HepG2 (cell line): ENCODE measurements around the gene RDH16. TPM values are rescaled to one million over a fixed set of nuclear protein-coding genes. Genes with fewer than 3 reads are reported as not detected.
"Not testable (repeated sequence)": the region's sequence is repeated elsewhere in the genome, so short reads cannot be mapped to it uniquely, and the experiment has no call there.

Source experiments
- ATAC-seq: fragments of 200-7000 bp; cut with Tn5 transposase; 3 replicates; pipeline ENCODE4 v1.9.1; 2020; ENCODE audit warnings: mild to moderate bottlenecking, moderate library complexity
- BruUV-seq: library from RNA; stranded (reverse); fragments of 400-500 nt; replicated peaks from 2 replicates; lab custom pipeline; 2021; lab: Mats Ljungman, UMichigan
- CTCF ChIA-PET: fragments of 300-600 bp; formaldehyde crosslinking; extraction: SDS; loops from one replicate; lab custom pipeline; 2021; ENCODE audit warnings: low total read pairs, inconsistent platforms, low intra/inter-chr PET ratio; lab: Yijun Ruan, JAX
- POLR2A ChIA-PET: fragments of 350-600 bp; sonication (Branson Sonifier 250); formaldehyde crosslinking; loops from one replicate; lab custom pipeline; 2020; ENCODE audit warnings: antibody characterized with exemption, inconsistent platforms; lab: Yijun Ruan, JAX
- DNase-seq: peaks from one replicate; pipeline ENCODE4 v3.0.0-alpha.2; 2015; ENCODE audit warnings: low spot score
- FAIRE-seq: peaks from 3 replicates; lab custom pipeline; 2011; peaks lifted over from hg19 to GRCh38; lab: Jason Lieb, UNC
- H2AFZ ChIP-seq: one replicate; pipeline ENCODE4 v1.6.1; 2011; ENCODE audit warnings: low read length, inconsistent platforms
- H3K27ac ChIP-seq: fragments of 300-600 bp; 3 replicates; pipeline ENCODE4 v1.8.0; 2011; ENCODE audit warnings: mixed run types, mild to moderate bottlenecking, mixed read lengths, low read length, inconsistent platforms; ENCODE audit not compliant: insufficient read depth; ENCODE audit errors: extremely low read length
- H3K27me3 ChIP-seq, 2 experiments: fragments of 200-600 bp in 1 of 2; 2 replicates in 1 of 2; 3 replicates in 1 of 2; pipeline versions ENCODE4 v1.6.0 to v1.8.0; 2011; ENCODE audit warnings: low read length in 2 of 2, mild to moderate bottlenecking in 2 of 2, moderate library complexity in 2 of 2, inconsistent platforms in 1 of 2; ENCODE audit not compliant: insufficient read depth in 2 of 2, control insufficient read depth in 1 of 2
- H3K36me3 ChIP-seq, 2 experiments: fragments of 200-600 bp in 1 of 2; replicated peaks in 1 of 2; 2 replicates in 1 of 2; 3 replicates in 1 of 2; pipeline versions ENCODE4 v1.5.1 to v1.8.0; 2011; ENCODE audit warnings: low read length in 2 of 2, inconsistent platforms in 1 of 2; ENCODE audit not compliant: insufficient read depth in 2 of 2, control insufficient read depth in 1 of 2
- H3K4me1 ChIP-seq: 2 replicates; pipeline ENCODE4 v1.5.1; 2012; ENCODE audit warnings: low read length, inconsistent platforms; ENCODE audit not compliant: insufficient read depth
- H3K4me2 ChIP-seq: 2 replicates; pipeline ENCODE4 v1.6.0; 2011; ENCODE audit warnings: low read depth, low read length, inconsistent platforms
- H3K4me3 ChIP-seq, 3 experiments: fragments of 200-600 bp in 1 of 3; sonication (generic), shearing (Covaris generic) in 1 of 3; replicated peaks in 1 of 3; 2 replicates each; pipeline ENCODE4 v1.5.1; 2011 to 2016; ENCODE audit warnings: low read length in 3 of 3, inconsistent platforms in 2 of 3, low read depth in 2 of 3, mild to moderate bottlenecking in 2 of 3, control low read depth in 1 of 3, mixed read lengths in 1 of 3; ENCODE audit not compliant: insufficient read depth in 1 of 3
- H3K79me2 ChIP-seq: one replicate; pipeline ENCODE4 v1.6.1; 2011; ENCODE audit warnings: low read length, inconsistent platforms; ENCODE audit not compliant: insufficient read depth
- H3K9ac ChIP-seq: 2 replicates; pipeline ENCODE4 v1.6.0; 2011; ENCODE audit warnings: mild to moderate bottlenecking, low read depth, low read length, inconsistent platforms; ENCODE audit not compliant: insufficient read depth
- H3K9me3 ChIP-seq: 2 replicates; pipeline ENCODE4 v1.5.1; 2012; ENCODE audit warnings: mild to moderate bottlenecking, low read length
- H4K20me1 ChIP-seq: 2 replicates; pipeline ENCODE4 v1.6.0; 2011; ENCODE audit warnings: inconsistent platforms, mild to moderate bottlenecking, low read length, moderate library complexity; ENCODE audit not compliant: insufficient read depth
- E2F2 ChIP-seq: sonication (generic); formaldehyde crosslinking; IDR thresholded peaks from 2 replicates; pipeline ENCODE4 v1.4.0; 2020; ENCODE audit warnings: missing genetic modification reagents, borderline replicate concordance
- EEA1 ChIP-seq: sonication (generic); formaldehyde crosslinking; IDR thresholded peaks from 2 replicates; pipeline ENCODE4 v1.5.1; 2020; ENCODE audit warnings: mild to moderate bottlenecking, missing genetic modification reagents, borderline replicate concordance
- FOSL2 ChIP-seq: sonication (generic); formaldehyde crosslinking; IDR thresholded peaks from 2 replicates; pipeline ENCODE4 v1.4.0; 2020; ENCODE audit warnings: missing genetic modification reagents
- HBP1 ChIP-seq: IDR thresholded peaks from 2 replicates; pipeline ENCODE4 v1.6.1; 2016; ENCODE audit warnings: low read depth, control low read depth
- HOXA9 ChIP-seq: sonication (generic); formaldehyde crosslinking; IDR thresholded peaks from 2 replicates; pipeline ENCODE4 v1.8.1; 2022; ENCODE audit warnings: missing genetic modification reagents, mild to moderate bottlenecking, moderate library complexity, borderline replicate concordance
- THAP11 ChIP-seq: IDR thresholded peaks from 2 replicates; pipeline ENCODE4 v1.6.1; 2016; ENCODE audit warnings: missing biosample characterization, missing genetic modification reagents
- ZNF569 ChIP-seq: sonication (generic); formaldehyde crosslinking; IDR thresholded peaks from 2 replicates; pipeline ENCODE4 v1.5.0; 2020; ENCODE audit warnings: mild to moderate bottlenecking, missing genetic modification reagents, moderate library complexity, borderline replicate concordance
- ZUFSP ChIP-seq: sonication (generic); formaldehyde crosslinking; IDR thresholded peaks from 2 replicates; pipeline ENCODE4 v1.9.0; 2021; ENCODE audit warnings: missing genetic modification reagents, mild to moderate bottlenecking, borderline replicate concordance
- WGBS: methylation state at CpG from one replicate; pipeline ENCODE4 v1.1.6; 2017; ENCODE audit warnings: low lambda C conversion rate; 5-methylcytosine and 5-hydroxymethylcytosine counted together
- in situ Hi-C: cut with HindIII; loops from 2 replicates; pipeline ENCODE4 v1.10.0; 2017; ENCODE audit warnings: low pct_unique_long_range_greater_than_20kb; ENCODE audit not compliant: extremely low pct_ligation_motif_present
- intact Hi-C: fragments of 100-400 bp; cut with micrococcal nuclease; formaldehyde crosslinking; loops from one replicate; pipeline ENCODE4 v1.10.0; 2022; ENCODE audit not compliant: unreplicated experiment
- polyA plus RNA-seq, 8 experiments: library from polyadenylated mRNA; depleted of rRNA in 3 of 8; stranded (reverse) in 7 of 8; unstranded in 1 of 8; fragments of >200 nt; fragmentation: Illumina TruSeq in 4 of 8; extraction: Trizol in 4 of 8; gene quantifications; 2 replicates each; pipeline versions ENCODE4 v1.2.1 to v1.2.3, GENCODE V29; 2011 to 2016; ENCODE audit warnings: low read depth in 4 of 8, missing spikeins in 1 of 8, mixed read lengths in 1 of 8; ENCODE audit not compliant: insufficient read depth in 1 of 8
- total RNA-seq, 5 experiments: library from RNA; depleted of rRNA; stranded (reverse); fragments of >200 nt; fragmentation: Illumina TruSeq; extraction: Trizol; gene quantifications; 2 replicates each; pipeline ENCODE4 v1.2.3, GENCODE V29; 2016; ENCODE audit warnings: low read depth in 1 of 5

Gene RDH16
- total and polyA plus RNA-seq, 2 of the 13 experiments (the other 11 are each of a cell fraction or from before 2014, with no cell fraction given) = 0.05 to 0.13 TPM

GRCh38 chr12:56982578-56983236 is 25.3 kb upstream of the RDH16 start:
- H3K9ac ChIP-seq, ATAC-seq, H3K36me3 ChIP-seq, H3K9me3 ChIP-seq, intact Hi-C loops, CTCF ChIA-PET, H2AFZ ChIP-seq, H3K4me1 ChIP-seq, H3K27me3 ChIP-seq, BruUV-seq, H3K27ac ChIP-seq, H3K79me2 ChIP-seq, FAIRE-seq, H3K4me2 ChIP-seq, H4K20me1 ChIP-seq, H3K4me3 ChIP-seq, in situ Hi-C loops, DNase-seq, POLR2A ChIA-PET: not testable (repeated sequence)
- 51% methylated on average over 3 of the region's 3 CpGs for WGBS

GRCh38 chr12:56980941-56981530 is 23.6 kb upstream of the RDH16 start:
- CTCF ChIA-PET = no interaction called here
- Histone ChIP-seq H3K4me3 (no peak overlapping the region), H3K4me1 (no peaks in the 10 kb centered on the region), H3K36me3 (no peaks in the 10 kb centered on the region), H3K79me2 (no peaks in the 10 kb centered on the region), H2AFZ (no peak overlapping the region), H3K4me2 (no peak overlapping the region), H3K9me3 (no peaks in the 10 kb centered on the region), H3K27ac (no peak overlapping the region)
- ATAC-seq (no peak), FAIRE-seq (no peak), DNase-seq (no peak)
- no TSS peak for BruUV-seq
- no peak for TF ChIP-seq EEA1 (CRISPR knock-in tag)
- TF ChIP-seq HBP1 = no peak
- TF ChIP-seq THAP11 = no peak
- no peak for TF ChIP-seq HOXA9 (CRISPR knock-in tag)
- no peak for TF ChIP-seq ZUFSP (CRISPR knock-in tag)
- TF ChIP-seq E2F2 (CRISPR knock-in tag) = no peak
- no peak for TF ChIP-seq ZNF569 (CRISPR knock-in tag)
- TF ChIP-seq FOSL2 (CRISPR knock-in tag) = no peak
- TF ChIP-seq, all 625 proteins: peak for 0
- Histone ChIP-seq H3K27me3 (no peaks in the 10 kb centered on the region; a peak in 2 of 5 replicates), H3K9ac (no peak overlapping the region), H4K20me1 (no peaks in the 10 kb centered on the region)
- 18% methylated on average over 4 of the region's 4 CpGs for WGBS
- intact Hi-C loops = no loop called here
- POLR2A ChIA-PET = no interaction called here
- in situ Hi-C loops = no loop called here
